ENCODE results near the gene FAM117A. TPM values are rescaled to one million over a fixed set of nuclear protein-coding genes. Genes with fewer than 3 reads are reported as not detected.

FAM117A gene
- total and polyA plus RNA-seq, 10 of the 15 experiments (the other 5 are each of a cell fraction or from before 2014, with no cell fraction given): 2.1 to 29.6 (median 20.0) TPM

- TF ChIP-seq, protein P1, sequence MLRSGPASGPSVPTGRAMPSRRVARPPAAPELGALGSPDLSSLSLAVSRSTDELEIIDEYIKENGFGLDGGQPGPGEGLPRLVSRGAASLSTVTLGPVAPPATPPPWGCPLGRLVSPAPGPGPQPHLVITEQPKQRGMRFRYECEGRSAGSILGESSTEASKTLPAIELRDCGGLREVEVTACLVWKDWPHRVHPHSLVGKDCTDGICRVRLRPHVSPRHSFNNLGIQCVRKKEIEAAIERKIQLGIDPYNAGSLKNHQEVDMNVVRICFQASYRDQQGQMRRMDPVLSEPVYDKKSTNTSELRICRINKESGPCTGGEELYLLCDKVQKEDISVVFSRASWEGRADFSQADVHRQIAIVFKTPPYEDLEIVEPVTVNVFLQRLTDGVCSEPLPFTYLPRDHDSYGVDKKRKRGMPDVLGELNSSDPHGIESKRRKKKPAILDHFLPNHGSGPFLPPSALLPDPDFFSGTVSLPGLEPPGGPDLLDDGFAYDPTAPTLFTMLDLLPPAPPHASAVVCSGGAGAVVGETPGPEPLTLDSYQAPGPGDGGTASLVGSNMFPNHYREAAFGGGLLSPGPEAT (IDR thresholded peaks at IDR 0.05; ENCODE audit: low read depth): peak; percentile 77; the same call in 1 of the 2 replicates
- TF ChIP-seq TCF12 (IDR thresholded peaks at IDR 0.05; ENCODE audit: low read depth, low read length) (peak; percentile 96), RCOR1 (conservative IDR thresholded peaks at IDR 0.05; ENCODE audit: low read depth, low read length) (peak; percentile 87; the same call in 1 of the 2 replicates), MEF2B (IDR thresholded peaks at IDR 0.05; ENCODE audit: partially characterized antibody, poor library complexity, severe bottlenecking) (peak; percentile 72), IKZF2 (IDR thresholded peaks at IDR 0.05) (peak; percentile 83 to 89; a peak in 3 of 4 replicates), PBX3 (IDR thresholded peaks at IDR 0.05; ENCODE audit: insufficient replicate concordance, low read depth, low read length) (no peak), SMARCA5 (IDR thresholded peaks at IDR 0.05) (no peak), SUZ12 (IDR thresholded peaks at IDR 0.05; ENCODE audit: unreplicated experiment) (no peak), CBFB (IDR thresholded peaks at IDR 0.05; ENCODE audit: low read depth) (peak; percentile 89), FOS (IDR thresholded peaks at IDR 0.05; ENCODE audit: borderline replicate concordance, extremely low read depth, insufficient read length) (no peak), KAT2A (conservative IDR thresholded peaks at IDR 0.05; ENCODE audit: control insufficient read depth, low read depth, low read length) (no peak), ZNF217 (IDR thresholded peaks at IDR 0.05) (peak; percentile 86), EP300 (IDR thresholded peaks at IDR 0.05; ENCODE audit: borderline replicate concordance in 1 of 2, control insufficient read depth in 1 of 2, low read depth in 2 of 2, low read length in 2 of 2) (peak; percentile 92 to 97), RELA (IDR thresholded peaks at IDR 0.05; ENCODE audit: borderline replicate concordance, partially characterized antibody) (no peak), RFX5 (IDR thresholded peaks at IDR 0.05; ENCODE audit: low read depth, low read length) (0 out of 2 replicates have a peak, but pooled peaks have one; percentile 38), TCF3 (IDR thresholded peaks at IDR 0.05; ENCODE audit: borderline replicate concordance, insufficient read depth, low read depth, low read length) (peak; percentile 91), MXI1 (IDR thresholded peaks at IDR 0.05; ENCODE audit: low read depth, low read length) (peak; percentile 94), TARDBP (IDR thresholded peaks at IDR 0.05; ENCODE audit: borderline replicate concordance) (0 out of 2 replicates have a peak, but pooled peaks have one; percentile 48), EZH2 (IDR thresholded peaks at IDR 0.05; ENCODE audit: borderline replicate concordance, control insufficient read depth, low read depth, low read length) (no peak), POLR2AphosphoS5 (IDR thresholded peaks at IDR 0.05; ENCODE audit: low read length) (no peak), RAD21 (IDR thresholded peaks at IDR 0.05; ENCODE audit: insufficient read depth, low read depth, low read length) (no peak), CHD2 (IDR thresholded peaks at IDR 0.05; ENCODE audit: borderline replicate concordance, low read depth, low read length) (peak; percentile 83)
- TF ChIP-seq, protein P2, sequence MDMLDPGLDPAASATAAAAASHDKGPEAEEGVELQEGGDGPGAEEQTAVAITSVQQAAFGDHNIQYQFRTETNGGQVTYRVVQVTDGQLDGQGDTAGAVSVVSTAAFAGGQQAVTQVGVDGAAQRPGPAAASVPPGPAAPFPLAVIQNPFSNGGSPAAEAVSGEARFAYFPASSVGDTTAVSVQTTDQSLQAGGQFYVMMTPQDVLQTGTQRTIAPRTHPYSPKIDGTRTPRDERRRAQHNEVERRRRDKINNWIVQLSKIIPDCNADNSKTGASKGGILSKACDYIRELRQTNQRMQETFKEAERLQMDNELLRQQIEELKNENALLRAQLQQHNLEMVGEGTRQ (IDR thresholded peaks at IDR 0.05; ENCODE audit: borderline replicate concordance, low read depth, low read length): no peak; the same call in 1 of the 2 replicates
- TF ChIP-seq, protein P3, sequence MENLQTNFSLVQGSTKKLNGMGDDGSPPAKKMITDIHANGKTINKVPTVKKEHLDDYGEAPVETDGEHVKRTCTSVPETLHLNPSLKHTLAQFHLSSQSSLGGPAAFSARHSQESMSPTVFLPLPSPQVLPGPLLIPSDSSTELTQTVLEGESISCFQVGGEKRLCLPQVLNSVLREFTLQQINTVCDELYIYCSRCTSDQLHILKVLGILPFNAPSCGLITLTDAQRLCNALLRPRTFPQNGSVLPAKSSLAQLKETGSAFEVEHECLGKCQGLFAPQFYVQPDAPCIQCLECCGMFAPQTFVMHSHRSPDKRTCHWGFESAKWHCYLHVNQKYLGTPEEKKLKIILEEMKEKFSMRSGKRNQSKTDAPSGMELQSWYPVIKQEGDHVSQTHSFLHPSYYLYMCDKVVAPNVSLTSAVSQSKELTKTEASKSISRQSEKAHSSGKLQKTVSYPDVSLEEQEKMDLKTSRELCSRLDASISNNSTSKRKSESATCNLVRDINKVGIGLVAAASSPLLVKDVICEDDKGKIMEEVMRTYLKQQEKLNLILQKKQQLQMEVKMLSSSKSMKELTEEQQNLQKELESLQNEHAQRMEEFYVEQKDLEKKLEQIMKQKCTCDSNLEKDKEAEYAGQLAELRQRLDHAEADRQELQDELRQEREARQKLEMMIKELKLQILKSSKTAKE (IDR thresholded peaks at IDR 0.05; ENCODE audit: low read depth, poor library complexity, severe bottlenecking): peak; percentile 94
Measured at GRCh38 chr17:49748791-49749190, 15.1 kb downstream of the FAM117A start (continued).

Data from GM12878 (cell line).